Naive B cell (primary cell): ENCODE results near the gene CUEDC2. TPM values are rescaled to one million over a fixed set of nuclear protein-coding genes. Genes with fewer than 3 reads are reported as not detected.

ENCODE experiments used
- ATAC-seq, 2 donors: fragments of 150-1000 bp; cut with Tn5 transposase; 2 replicates each; pipeline ENCODE4 v1.10.0; 2021; ENCODE audit warnings: low read depth in 2 of 2, mild to moderate bottlenecking in 2 of 2, moderate library complexity in 2 of 2
- DNase-seq: peaks from one replicate; pipeline ENCODE4 v3.0.0; 2022
- H3K27ac Mint-ChIP-seq, 6 donors: one replicate each; pipeline ENCODE4 v1.8.0; 2020 to 2022; ENCODE audit warnings: mild to moderate bottlenecking in 6 of 6, mixed read lengths in 6 of 6, moderate library complexity in 5 of 6, inconsistent platforms in 2 of 6
- H3K27me3 Mint-ChIP-seq, 3 donors: one replicate each; pipeline ENCODE4 v1.8.0; 2021 to 2022; ENCODE audit warnings: mixed read lengths in 3 of 3, mild to moderate bottlenecking in 1 of 3
- H3K36me3 Mint-ChIP-seq, 2 donors: one replicate each; pipeline ENCODE4 v1.8.0; 2020 to 2022; ENCODE audit warnings: mixed read lengths in 2 of 2, inconsistent platforms in 1 of 2, mild to moderate bottlenecking in 1 of 2
- H3K4me1 Mint-ChIP-seq, 3 donors: one replicate each; pipeline ENCODE4 v1.8.0; 2020 to 2022; ENCODE audit warnings: mixed read lengths in 3 of 3, inconsistent platforms in 1 of 3, mild to moderate bottlenecking in 1 of 3, moderate library complexity in 1 of 3
- H3K4me3 Mint-ChIP-seq, 8 donors: one replicate each; pipeline ENCODE4 v1.8.0; 2020 to 2022; ENCODE audit warnings: mild to moderate bottlenecking in 8 of 8, mixed read lengths in 8 of 8, moderate library complexity in 8 of 8, inconsistent platforms in 2 of 8
- H3K9me3 Mint-ChIP-seq, 7 donors: one replicate each; pipeline ENCODE4 v1.8.0; 2020 to 2022; ENCODE audit warnings: mixed read lengths in 7 of 7, mild to moderate bottlenecking in 5 of 7, inconsistent platforms in 2 of 7, moderate library complexity in 1 of 7
- polyA plus RNA-seq, 6 donors: library from polyadenylated mRNA; unstranded; fragments of 300-500 nt; fragmentation: Illumina TruSeq; gene quantifications; one replicate each; pipeline ENCODE4 v1.2.3, GENCODE V29; 2021; ENCODE audit warnings: low read depth in 6 of 6

Gene CUEDC2
- polyA plus RNA-seq, 6 donors from 2014 or later: 50.3 to 82.3 (median 59.4) TPM

DNA sequence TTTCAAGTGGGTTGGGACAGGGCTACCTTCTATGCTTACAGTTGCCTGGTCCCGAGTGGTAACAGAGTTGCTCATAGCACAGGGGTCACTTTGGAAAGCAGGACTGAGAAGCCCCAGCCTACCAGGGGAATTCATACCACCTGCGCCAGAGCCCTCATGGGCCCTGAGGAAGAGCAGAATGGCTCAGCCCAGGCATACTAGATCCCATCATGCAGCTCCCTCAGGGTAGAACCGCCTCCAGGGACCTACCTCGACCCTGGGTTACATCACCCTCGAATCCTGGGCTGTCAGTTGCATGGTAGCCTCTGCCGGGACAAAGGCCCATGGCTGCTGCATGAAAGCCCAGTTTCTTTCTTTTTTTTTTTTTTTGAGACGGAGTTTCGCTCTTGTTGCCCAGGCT is 2.9 kb downstream of the CUEDC2 start:
- Mint-ChIP-seq H3K9me3 (peaks cover 0 to 1% (median 0%) of the 10 kb centered on the region in 7 donors), H3K27me3 (no peaks in the 10 kb centered on the region), H3K4me3 (peak overlapping the region in 2 of 8 donors; percentile 19 to 64), H3K36me3 (no peaks in the 10 kb centered on the region), H3K4me1 (peaks cover 30 to 46% (median 37%) of the 10 kb centered on the region in 3 donors), H3K27ac (no peak overlapping the region)
- no peak for ATAC-seq
- no peak for DNase-seq

DNA sequence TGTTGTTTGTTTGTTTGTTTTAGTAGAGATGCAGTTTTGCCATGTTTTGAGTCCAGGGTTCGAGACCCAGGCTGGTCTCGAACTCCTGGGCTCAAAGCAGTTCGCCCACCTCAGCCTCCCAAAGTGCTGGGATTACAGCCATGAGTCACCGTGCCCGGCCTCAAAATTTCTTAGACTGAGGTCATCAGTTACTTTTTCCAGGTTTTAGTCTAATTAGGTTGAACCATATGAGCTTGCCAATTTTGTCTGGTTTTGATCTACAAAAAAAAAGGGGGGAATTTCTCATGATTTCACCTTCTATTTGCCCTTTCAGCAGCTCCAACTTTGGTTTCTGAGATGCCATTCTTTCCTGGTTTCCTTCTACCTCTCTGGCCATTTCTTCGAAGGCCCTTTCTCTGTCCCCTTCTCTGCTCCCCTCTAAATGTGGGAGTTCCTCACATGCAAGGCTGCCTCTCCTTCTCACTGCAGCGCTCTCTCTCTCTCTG is 5.5 kb downstream of the CUEDC2 start:
- Mint-ChIP-seq H3K4me1 (peaks cover 28 to 37% (median 30%) of the 10 kb centered on the region in 3 donors), H3K4me3 (peak overlapping the region in 1 of 8 donors; percentile 68), H3K27ac (no peak overlapping the region), H3K27me3 (no peaks in the 10 kb centered on the region), H3K36me3 (no peaks in the 10 kb centered on the region), H3K9me3 (no peaks in the 10 kb centered on the region)
- DNase-seq (no peak), ATAC-seq (no peak)

DNA sequence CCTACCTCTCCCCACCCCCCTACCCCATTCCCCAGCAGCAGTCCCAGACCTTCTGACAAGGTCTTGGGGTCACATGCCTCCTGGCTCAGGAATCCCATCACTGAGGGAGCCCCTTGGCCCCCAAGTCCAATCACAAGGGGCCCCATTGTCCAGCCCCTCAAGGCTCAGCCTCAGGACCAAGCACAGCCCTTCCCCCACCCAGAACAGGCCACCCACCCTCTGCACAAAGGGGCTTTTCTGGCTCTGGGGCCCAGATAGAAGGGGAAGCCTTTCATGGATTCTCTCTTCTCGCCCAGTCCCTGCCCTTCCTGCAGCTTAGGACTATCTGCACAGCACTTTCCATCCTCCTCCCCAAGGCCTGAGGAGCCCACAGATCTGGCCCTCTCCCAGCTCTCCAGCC is 6.9 kb downstream of the CUEDC2 start:
- ATAC-seq (no peak), DNase-seq (no peak)
- Mint-ChIP-seq H3K27me3 (no peaks in the 10 kb centered on the region), H3K4me3 (peak overlapping the region in 1 of 8 donors; percentile 12), H3K27ac (no peak overlapping the region), H3K9me3 (no peaks in the 10 kb centered on the region), H3K4me1 (peaks cover 25 to 37% (median 32%) of the 10 kb centered on the region in 3 donors), H3K36me3 (no peaks in the 10 kb centered on the region)

DNA sequence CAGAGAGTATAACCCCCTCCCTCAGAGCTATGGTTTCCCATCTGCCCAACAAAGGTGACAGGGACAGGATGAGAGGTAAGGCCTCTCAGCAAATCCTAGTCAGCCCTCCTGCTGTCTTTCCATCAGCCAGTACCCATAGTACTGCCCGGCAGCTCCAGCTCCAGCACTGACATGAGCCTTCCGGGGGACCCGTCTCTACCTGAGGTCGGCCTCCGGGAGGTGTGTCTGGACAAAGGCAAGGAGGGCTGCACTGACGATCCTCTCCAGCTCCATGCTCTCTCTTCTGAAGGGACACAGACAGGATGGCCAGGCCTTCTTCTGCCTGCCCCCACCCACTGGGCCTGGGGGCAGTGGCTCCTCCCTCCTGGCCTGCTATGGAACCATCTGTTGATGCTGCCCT is 7.5 kb downstream of the CUEDC2 start:
- H3K4me3 Mint-ChIP-seq: peak overlapping the region in 1 of 8 donors; percentile 29
- H3K27me3 Mint-ChIP-seq: no peaks in the 10 kb centered on the region
- H3K9me3 Mint-ChIP-seq: no peaks in the 10 kb centered on the region
- H3K27ac Mint-ChIP-seq: no peak overlapping the region
- H3K4me1 Mint-ChIP-seq: peaks cover 25 to 42% (median 37%) of the 10 kb centered on the region in 3 donors
- no peak for ATAC-seq
- H3K36me3 Mint-ChIP-seq: no peaks in the 10 kb centered on the region
- no peak for DNase-seq

DNA sequence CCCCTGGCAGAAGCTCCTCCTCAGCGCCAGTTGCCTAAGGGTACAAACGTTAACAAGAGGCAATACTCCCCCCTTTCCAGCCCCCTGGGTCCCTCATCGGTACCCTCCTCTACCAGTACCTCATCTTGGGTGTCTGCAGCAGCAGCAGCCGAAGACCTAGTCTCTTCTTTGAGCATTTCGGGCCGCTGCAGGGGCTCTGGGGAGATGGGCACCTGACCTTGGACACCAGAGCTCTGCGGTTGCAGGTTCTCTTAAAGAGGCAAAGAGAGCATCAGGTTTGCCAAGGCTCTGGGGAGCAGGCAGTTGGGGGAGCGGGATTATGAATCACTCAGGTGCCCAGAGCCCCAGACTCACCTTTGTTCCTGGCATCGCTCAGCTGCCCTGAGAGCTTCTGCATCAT is 8.2 kb downstream of the CUEDC2 start:
- DNase-seq (no peak), ATAC-seq (no peak)
- Mint-ChIP-seq H3K4me3 (peak overlapping the region in 4 of 8 donors; percentile 15 to 29 (median 22)), H3K9me3 (no peaks in the 10 kb centered on the region), H3K4me1 (peaks cover 33 to 48% (median 45%) of the 10 kb centered on the region in 3 donors), H3K27me3 (peaks cover 0 to under 1% (median 0%) of the 10 kb centered on the region in 3 donors), H3K36me3 (no peaks in the 10 kb centered on the region), H3K27ac (no peak overlapping the region)

DNA sequence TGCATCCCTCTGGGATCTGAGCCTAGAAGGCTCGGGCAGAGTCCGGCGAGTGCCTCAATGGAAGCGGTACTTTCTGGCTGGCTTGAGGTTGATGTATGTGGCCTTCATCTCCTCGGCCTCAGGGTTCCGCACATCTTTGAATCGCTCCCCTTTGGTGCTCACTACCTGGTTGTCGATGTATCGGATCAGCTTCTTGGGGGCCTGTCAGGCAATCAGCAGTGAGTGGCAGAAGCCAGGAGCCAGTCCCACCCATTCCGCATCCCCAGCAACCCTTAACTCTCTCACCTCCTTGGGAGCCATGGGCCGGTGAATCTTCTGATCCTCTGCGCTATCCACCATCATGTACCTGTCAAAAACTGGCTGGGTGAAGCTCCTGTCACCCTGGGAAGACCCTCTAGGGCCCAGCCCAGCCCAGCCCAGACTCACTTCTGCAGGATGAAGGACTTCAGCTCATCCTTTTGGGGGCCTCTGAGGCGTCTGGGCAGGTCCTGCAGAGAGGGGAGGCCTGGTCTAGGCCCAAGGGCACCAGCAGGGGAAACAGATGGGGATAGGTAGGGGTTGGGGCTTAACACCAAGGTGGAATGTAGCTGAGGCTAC is 8.9 kb downstream of the CUEDC2 start:
- H3K9me3 Mint-ChIP-seq: no peaks in the 10 kb centered on the region
- H3K4me1 Mint-ChIP-seq: peaks cover 36 to 51% (median 49%) of the 10 kb centered on the region in 3 donors
- no peaks in the 10 kb centered on the region for H3K36me3 Mint-ChIP-seq
- DNase-seq: no peak
- H3K27ac Mint-ChIP-seq: peak overlapping the region in 3 of 6 donors; percentile 26 to 86 (median 34)
- no peak for ATAC-seq
- H3K27me3 Mint-ChIP-seq: peaks cover 0 to 6% (median under 1%) of the 10 kb centered on the region in 3 donors
- peak overlapping the region in 5 of 8 donors; percentile 47 to 99 (median 94) for H3K4me3 Mint-ChIP-seq

DNA sequence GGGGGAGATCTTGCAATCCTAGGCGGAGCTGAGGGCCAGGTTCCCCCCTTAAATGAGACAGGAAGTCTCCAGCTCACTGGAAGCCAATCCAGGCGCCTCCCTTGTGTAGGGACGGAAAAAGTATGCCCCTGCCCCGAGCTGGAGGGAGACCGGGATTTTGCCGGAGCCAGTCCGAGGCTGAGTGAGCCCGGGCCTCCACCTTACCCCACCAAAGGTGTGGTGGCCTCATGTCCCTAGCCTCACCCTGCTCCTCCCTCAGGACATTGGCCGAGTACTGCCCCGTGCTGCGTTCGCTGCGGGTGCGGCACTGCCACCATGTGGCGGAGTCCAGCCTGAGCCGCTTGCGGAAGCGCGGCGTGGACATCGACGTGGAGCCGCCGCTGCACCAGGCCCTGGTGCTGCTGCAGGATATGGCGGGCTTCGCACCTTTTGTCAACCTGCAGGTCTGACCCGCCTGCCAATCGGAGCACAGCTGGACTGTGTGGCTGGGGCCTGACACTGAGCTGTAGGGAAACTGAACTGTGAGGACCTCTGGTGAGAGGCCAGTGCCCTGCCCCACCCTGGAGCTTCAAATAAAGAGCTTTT is 9.7 kb downstream of the CUEDC2 start:
- Mint-ChIP-seq H3K27ac (peak overlapping the region in 3 of 6 donors; percentile 20 to 73 (median 69)), H3K36me3 (no peaks in the 10 kb centered on the region), H3K27me3 (peaks cover 7 to 14% (median 8%) of the 10 kb centered on the region in 3 donors), H3K4me3 (peak overlapping the region; percentile 88 to 100 (median 99)), H3K9me3 (no peaks in the 10 kb centered on the region), H3K4me1 (peaks cover 34 to 55% (median 55%) of the 10 kb centered on the region in 3 donors)
- ATAC-seq (peak; percentile 15 to 17), DNase-seq (peak; percentile 52)

DNA sequence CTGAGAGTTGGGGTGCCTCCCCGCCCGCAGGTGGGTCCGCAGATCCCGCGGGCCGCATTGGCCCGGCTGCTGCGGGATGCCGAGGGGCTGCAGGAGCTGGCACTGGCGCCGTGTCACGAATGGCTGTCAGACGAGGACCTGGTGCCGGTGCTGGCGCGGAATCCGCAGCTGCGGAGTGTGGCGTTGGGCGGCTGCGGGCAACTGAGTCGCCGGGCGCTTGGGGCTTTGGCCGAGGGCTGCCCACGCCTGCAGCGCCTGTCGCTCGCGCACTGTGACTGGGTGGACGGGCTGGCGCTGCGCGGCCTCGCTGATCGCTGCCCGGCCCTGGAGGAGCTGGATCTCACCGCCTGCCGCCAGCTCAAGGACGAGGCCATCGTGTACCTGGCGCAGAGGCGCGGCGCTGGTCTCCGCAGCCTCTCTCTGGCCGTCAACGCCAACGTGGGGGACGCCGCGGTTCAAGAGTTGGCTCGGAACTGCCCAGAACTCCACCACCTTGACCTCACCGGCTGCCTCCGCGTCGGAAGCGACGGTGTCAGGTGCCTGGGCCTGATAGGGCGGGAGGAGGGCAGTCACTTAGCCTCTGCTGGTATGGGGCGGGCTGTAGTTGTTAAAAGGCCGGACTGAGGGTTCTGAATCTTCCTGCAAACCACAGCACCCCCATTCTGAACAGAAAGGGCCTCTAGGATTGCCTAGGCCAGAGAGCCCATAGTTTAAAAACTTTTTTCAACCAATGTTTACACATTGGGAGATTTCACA is 10.4 kb downstream of the CUEDC2 start:
- H3K27me3 Mint-ChIP-seq: peaks cover 12 to 22% (median 16%) of the 10 kb centered on the region in 3 donors
- H3K4me3 Mint-ChIP-seq: peak overlapping the region; percentile 94 to 100 (median 99)
- H3K27ac Mint-ChIP-seq: peak overlapping the region in 4 of 6 donors; percentile 42 to 84 (median 71)
- H3K9me3 Mint-ChIP-seq: no peaks in the 10 kb centered on the region
- peak; percentile 3 to 8 for ATAC-seq
- H3K4me1 Mint-ChIP-seq: peaks cover 28 to 51% (median 51%) of the 10 kb centered on the region in 3 donors
- no peaks in the 10 kb centered on the region for H3K36me3 Mint-ChIP-seq
- DNase-seq: no peak

DNA sequence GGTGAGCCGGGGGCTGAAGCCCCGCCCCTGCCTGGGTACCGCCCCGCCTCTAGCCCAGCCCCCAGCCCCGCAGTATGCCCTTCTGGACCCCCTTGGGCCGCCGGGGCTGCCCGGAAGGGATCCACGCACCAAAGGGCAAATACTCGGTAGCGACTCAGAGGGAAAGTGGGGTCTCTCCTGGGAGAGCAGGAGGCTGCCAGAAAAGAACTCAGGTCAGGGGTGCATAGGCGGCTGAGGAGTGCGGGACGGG is 10.9 kb downstream of the CUEDC2 start:
- Mint-ChIP-seq H3K4me1 (peaks cover 27 to 50% (median 47%) of the 10 kb centered on the region in 3 donors), H3K36me3 (no peaks in the 10 kb centered on the region), H3K27ac (peak overlapping the region in 2 of 6 donors; percentile 61 to 84), H3K9me3 (no peaks in the 10 kb centered on the region), H3K27me3 (peaks cover 15 to 27% (median 21%) of the 10 kb centered on the region in 3 donors), H3K4me3 (peak overlapping the region; percentile 94 to 100 (median 99))
- DNase-seq (no peak), ATAC-seq (no peak)

DNA sequence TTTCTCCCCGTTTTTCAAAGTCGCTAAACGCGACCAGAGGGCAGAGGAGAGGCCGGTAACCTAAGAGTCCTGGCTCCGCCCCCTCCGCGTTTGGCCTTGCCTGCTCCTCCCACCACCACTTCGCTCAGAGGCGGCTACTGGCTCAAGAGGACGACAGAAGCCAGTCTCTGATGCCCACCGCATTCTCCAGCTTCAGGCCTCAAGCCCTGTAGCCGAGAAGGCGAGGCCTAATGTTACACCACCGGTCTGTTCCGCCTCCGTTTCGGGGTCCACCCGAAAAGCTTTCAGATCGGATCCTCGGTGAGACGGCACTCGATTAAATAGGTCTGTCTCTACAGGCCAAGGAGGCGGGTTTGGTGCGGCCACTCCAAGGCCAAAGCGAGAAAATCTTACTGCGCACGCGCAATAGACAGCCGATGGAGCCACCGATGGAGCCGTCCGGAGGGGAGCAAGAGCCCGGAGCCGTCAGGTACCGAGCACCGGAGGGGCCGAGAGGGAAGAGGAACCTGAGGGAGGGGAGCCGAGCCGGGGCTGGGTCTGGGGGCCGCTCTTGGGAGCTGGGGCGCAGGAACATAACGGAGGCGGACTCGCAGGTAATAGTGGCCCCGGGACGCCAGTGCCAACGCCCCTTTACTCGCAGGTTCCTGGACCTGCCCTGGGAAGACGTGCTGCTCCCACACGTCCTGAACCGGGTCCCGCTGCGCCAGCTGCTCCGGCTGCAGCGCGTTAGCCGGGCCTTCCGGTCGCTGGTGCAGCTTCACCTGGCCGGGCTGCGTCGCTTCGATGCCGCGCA is 11.5 kb downstream of the CUEDC2 start, which contains the start of gene FBXL15:
Gene FBXL15, plus strand, starts transcription at position 123 of the 793 bp plus-strand sequence. Its CDS starts 294 bp downstream, at position 417.
- Mint-ChIP-seq H3K27ac (peak within 1 kb of the TSS; percentile 84 to 98 (median 94)), H3K4me3 (peak within 1 kb of the TSS; percentile 94 to 100 (median 99)), H3K36me3 (peaks cover 0 to 4% of the 10 kb centered on the region in 2 donors), H3K27me3 (peaks cover 18 to 32% (median 26%) of the 10 kb centered on the region in 3 donors), H3K4me1 (peaks cover 26 to 45% (median 42%) of the 10 kb centered on the region in 3 donors), H3K9me3 (no peaks in the 10 kb centered on the region)
- DNase-seq: peak; percentile 96
- ATAC-seq: peak; percentile 78 to 81

DNA sequence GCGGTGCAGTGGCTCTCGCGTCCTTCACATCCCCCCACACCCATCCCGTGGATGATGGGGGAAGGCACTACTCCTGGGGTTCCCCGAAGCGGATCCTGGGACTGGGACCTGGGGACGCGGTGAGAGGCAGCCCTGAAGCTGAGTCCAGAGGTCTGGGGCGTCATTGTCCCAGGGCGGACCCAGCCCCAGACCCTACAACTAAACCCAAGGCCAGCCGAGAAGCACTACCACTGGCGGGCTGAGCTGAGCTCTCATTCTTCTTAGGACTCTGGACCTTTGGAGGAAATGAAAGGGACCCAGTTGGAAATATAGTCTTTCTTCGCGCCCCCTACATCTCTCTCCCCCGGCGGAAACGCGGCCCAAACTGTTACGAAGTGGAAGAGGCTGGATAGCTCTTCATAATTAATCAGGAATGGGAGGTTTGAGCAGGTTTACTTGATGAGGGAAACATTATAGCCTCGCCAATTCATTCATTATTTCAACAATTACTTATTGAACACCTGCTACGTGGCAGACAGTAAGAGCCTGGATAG is 12.1 kb downstream of the CUEDC2 start:
- Mint-ChIP-seq H3K4me1 (peaks cover 24 to 41% (median 38%) of the 10 kb centered on the region in 3 donors), H3K27ac (peak overlapping the region; percentile 84 to 98 (median 94)), H3K9me3 (no peaks in the 10 kb centered on the region), H3K36me3 (peaks cover 0 to 7% of the 10 kb centered on the region in 2 donors), H3K4me3 (peak overlapping the region; percentile 94 to 100 (median 99)), H3K27me3 (peaks cover 19 to 38% (median 32%) of the 10 kb centered on the region in 3 donors)
- ATAC-seq: no peak
- DNase-seq: no peak

DNA sequence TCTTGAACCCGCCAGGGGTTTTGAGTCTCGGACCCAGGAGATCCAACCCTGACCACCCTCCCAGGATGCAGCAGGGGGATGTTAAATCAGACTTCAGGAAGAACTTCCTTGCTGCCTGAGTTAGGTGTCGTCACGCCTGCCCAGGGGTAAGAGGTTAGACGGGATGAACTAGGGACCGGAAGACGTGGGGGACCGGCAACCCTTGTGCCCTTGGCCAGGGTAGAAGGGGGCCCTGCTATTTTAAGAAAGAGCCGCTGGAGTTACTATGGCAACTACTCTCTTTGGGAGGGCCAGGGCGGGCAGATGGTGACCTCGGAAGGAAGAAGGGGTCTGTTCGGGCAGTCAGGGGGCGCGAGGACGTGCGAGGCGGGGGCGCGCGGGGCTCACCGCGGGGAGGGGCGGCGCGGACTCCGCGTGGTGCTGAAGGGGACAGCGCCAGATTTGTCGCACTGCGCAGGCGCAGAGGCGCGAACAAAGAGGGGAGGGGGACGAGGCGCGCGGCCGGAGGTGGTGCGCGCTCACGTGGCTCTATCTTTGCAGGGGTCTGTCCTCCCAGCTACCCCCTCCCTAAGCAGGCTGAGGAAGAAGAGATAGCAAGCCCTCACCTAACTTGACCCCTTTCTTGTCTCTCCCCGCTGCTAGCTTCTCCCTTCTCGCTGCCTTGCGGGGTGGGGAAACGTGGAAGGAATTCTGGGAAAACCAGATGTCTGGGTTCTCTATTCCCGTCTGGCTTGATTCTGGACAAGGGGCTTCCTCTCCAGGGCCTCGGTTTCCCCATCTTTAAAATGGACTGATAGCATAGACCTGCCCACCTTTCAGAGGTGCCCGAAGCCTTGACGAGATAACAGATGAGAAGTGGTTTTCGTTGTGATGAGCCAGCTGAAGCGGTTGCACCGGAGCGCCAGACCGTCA is 12.8 kb downstream of the CUEDC2 start:
- ATAC-seq: no peak
- H3K4me3 Mint-ChIP-seq: peak overlapping the region; percentile 94 to 100 (median 99)
- peak overlapping the region in 3 of 6 donors; percentile 41 to 80 (median 60) for H3K27ac Mint-ChIP-seq
- peaks cover 24 to 43% (median 41%) of the 10 kb centered on the region in 3 donors for H3K4me1 Mint-ChIP-seq
- peaks cover 0 to 7% of the 10 kb centered on the region in 2 donors for H3K36me3 Mint-ChIP-seq
- H3K9me3 Mint-ChIP-seq: no peaks in the 10 kb centered on the region
- DNase-seq: peak; percentile 60
- peaks cover 19 to 44% (median 38%) of the 10 kb centered on the region in 3 donors for H3K27me3 Mint-ChIP-seq
